Uterus (tissue), 4 donors: ENCODE results near the gene CREB5. TPM values are rescaled to one million over a fixed set of nuclear protein-coding genes. Genes with fewer than 3 reads are reported as not detected.
"Not testable (repeated sequence)": the region's sequence is repeated elsewhere in the genome, so short reads cannot be mapped to it uniquely, and the experiment has no call there.

ENCODE experiments used
- DNase-seq, 2 donors: peaks; one replicate each; pipeline ENCODE4 v3.0.0-alpha.2; 2019 to 2020
- H3K27ac ChIP-seq, 2 donors: fragments of 200-600 bp; sonication (generic); 1 replicate in 1 of 2; 2 replicates in 1 of 2; pipeline ENCODE4 v1.5.1; 2016 to 2018
- H3K27me3 ChIP-seq, 2 donors: fragments of 200-600 bp; sonication (generic); one replicate each; pipeline ENCODE4 v1.5.1; 2018 to 2019; ENCODE audit warnings: control low read depth in 1 of 2
- H3K36me3 ChIP-seq, 2 donors: fragments of 200-600 bp; sonication (generic); one replicate each; pipeline ENCODE4 v1.5.1; 2019; ENCODE audit warnings: control low read depth in 1 of 2
- H3K4me1 ChIP-seq, 2 donors: fragments of 200-600 bp; sonication (generic); one replicate each; pipeline ENCODE4 v1.5.1; 2018 to 2019; ENCODE audit warnings: control low read depth in 1 of 2
- H3K4me3 ChIP-seq, 2 donors: fragments of 200-600 bp; sonication (generic); 1 replicate in 1 of 2; 2 replicates in 1 of 2; pipeline ENCODE4 v1.5.1; 2018 to 2019; ENCODE audit warnings: mild to moderate bottlenecking in 1 of 2
- H3K9me3 ChIP-seq, 2 donors: fragments of 200-600 bp; sonication (generic); one replicate each; pipeline ENCODE4 v1.5.1; 2019; ENCODE audit warnings: control low read depth in 1 of 2
- POLR2A ChIP-seq, 2 donors: fragments of 450-650 bp; IDR thresholded peaks; one replicate each; pipeline ENCODE4 v1.6.1; 2016; ENCODE audit warnings: antibody characterized with exemption in 2 of 2, mild to moderate bottlenecking in 1 of 2, moderate library complexity in 1 of 2
- intact Hi-C: fragments of 100-400 bp; cut with DNase I; formaldehyde crosslinking; loops from one replicate; pipeline ENCODE4 v1.15.1; 2023; ENCODE audit warnings: low total_unique reads
- total RNA-seq, 4 donors: library from RNA; depleted of rRNA in 3 of 4; stranded (reverse); fragments of >200 nt in 3 of 4; gene quantifications; one replicate each; pipeline versions ENCODE4 v1.1.0 to v1.2.4, GENCODE V29; 2014 to 2023
- TF ChIP-seq, protein P1 (sequence below), 4 experiments: fragments of 200-600 bp in 2 of 4; fragments of 450-650 bp in 2 of 4; sonication (generic) in 2 of 4; IDR thresholded peaks; one replicate each; pipeline ENCODE4 v1.5.1; 2016 to 2019; ENCODE audit warnings: antibody characterized with exemption in 4 of 4, mild to moderate bottlenecking in 2 of 4, moderate library complexity in 1 of 4
- donor health status: DM: yes; HTN: yes; CAD: no.

CREB5 gene
- total RNA-seq, 4 donors from 2014 or later = 7.1 to 40.2 (median 23.9) TPM

DNA sequence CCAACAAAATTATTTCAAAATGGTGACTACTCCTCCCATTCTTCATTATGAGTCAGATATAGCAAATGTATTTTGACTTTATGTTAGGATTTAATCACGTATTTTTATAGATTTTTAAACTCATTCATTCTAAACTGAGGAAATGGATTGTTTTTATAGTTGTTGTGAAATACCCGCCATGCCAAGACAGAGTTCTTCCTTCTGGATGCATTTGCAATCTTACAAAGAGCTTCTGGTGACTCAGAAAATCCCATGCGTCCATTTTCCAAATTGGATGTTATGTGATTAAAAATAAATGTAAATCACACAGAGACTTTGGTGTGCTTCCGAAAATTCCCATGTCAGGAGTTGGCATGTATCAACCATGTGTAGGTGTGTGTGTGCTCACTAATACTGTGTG lies 366.5 kb downstream of the CREB5 start:
- intact Hi-C loops = no loop called here
- H3K9me3 ChIP-seq = no peaks in the 10 kb centered on the region
- no peaks in the 10 kb centered on the region for H3K4me1 ChIP-seq
- H3K4me3 ChIP-seq = no peak overlapping the region
- no peaks in the 10 kb centered on the region for H3K36me3 ChIP-seq
- TF ChIP-seq, protein P1, sequence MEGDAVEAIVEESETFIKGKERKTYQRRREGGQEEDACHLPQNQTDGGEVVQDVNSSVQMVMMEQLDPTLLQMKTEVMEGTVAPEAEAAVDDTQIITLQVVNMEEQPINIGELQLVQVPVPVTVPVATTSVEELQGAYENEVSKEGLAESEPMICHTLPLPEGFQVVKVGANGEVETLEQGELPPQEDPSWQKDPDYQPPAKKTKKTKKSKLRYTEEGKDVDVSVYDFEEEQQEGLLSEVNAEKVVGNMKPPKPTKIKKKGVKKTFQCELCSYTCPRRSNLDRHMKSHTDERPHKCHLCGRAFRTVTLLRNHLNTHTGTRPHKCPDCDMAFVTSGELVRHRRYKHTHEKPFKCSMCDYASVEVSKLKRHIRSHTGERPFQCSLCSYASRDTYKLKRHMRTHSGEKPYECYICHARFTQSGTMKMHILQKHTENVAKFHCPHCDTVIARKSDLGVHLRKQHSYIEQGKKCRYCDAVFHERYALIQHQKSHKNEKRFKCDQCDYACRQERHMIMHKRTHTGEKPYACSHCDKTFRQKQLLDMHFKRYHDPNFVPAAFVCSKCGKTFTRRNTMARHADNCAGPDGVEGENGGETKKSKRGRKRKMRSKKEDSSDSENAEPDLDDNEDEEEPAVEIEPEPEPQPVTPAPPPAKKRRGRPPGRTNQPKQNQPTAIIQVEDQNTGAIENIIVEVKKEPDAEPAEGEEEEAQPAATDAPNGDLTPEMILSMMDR (IDR thresholded peaks at IDR 0.05) = no peak
- no peak for TF ChIP-seq POLR2A (IDR thresholded peaks at IDR 0.05)
- H3K27me3 ChIP-seq = no peaks in the 10 kb centered on the region
- no peak overlapping the region for H3K27ac ChIP-seq
- DNase-seq = no peak

DNA sequence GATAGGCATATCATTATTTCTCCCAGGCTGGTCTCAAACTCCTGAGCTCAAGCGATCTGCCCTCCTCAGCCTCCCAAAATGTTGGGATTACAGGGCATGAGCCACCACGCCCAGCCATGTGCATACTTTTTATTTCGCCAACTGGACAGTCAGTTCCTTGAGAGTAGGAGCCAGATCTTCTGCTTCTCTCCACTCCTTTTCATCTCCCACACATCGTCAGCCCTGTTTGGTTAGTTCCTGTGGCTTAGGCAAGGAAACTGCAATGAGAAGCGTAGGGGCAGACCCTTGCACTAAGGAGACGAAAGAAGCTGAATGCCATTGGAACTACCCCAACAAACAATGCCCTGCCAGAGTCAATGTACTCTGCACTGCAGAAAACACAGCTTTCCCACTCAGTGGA lies 367.6 kb downstream of the CREB5 start:
- TF ChIP-seq, protein P1 (IDR thresholded peaks at IDR 0.05) = no peak
- Histone ChIP-seq H3K4me3 (no peak overlapping the region), H3K9me3 (no peaks in the 10 kb centered on the region), H3K4me1 (no peaks in the 10 kb centered on the region), H3K36me3 (no peaks in the 10 kb centered on the region), H3K27me3 (no peaks in the 10 kb centered on the region), H3K27ac (no peak overlapping the region)
- DNase-seq = no peak
- intact Hi-C loops = no loop called here

DNA sequence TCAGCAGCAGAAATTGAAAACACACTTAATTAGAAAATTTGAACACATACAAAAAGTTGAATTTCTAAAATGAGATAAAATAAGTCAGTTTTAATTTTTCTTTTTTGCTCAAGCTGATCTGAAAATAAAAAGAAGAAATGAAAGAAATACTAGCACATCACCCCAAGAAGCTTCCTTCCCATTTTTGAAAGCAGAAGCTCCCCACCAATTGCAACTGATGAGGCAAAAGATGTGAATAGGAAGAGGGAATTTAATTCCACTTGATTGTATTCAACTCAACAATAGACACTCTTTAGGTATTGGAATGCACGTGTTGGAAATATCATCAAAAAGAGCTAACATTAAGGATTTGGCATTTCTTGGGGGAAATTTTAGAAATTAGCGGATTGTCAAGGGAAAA lies 370.0 kb downstream of the CREB5 start:
- Histone ChIP-seq H3K27me3 (no peaks in the 10 kb centered on the region), H3K27ac (no peak overlapping the region), H3K9me3 (no peaks in the 10 kb centered on the region), H3K4me1 (no peaks in the 10 kb centered on the region), H3K4me3 (no peak overlapping the region), H3K36me3 (no peaks in the 10 kb centered on the region)
- intact Hi-C loops = no loop called here
- TF ChIP-seq, protein P1 (IDR thresholded peaks at IDR 0.05) = no peak
- no peak for DNase-seq

DNA sequence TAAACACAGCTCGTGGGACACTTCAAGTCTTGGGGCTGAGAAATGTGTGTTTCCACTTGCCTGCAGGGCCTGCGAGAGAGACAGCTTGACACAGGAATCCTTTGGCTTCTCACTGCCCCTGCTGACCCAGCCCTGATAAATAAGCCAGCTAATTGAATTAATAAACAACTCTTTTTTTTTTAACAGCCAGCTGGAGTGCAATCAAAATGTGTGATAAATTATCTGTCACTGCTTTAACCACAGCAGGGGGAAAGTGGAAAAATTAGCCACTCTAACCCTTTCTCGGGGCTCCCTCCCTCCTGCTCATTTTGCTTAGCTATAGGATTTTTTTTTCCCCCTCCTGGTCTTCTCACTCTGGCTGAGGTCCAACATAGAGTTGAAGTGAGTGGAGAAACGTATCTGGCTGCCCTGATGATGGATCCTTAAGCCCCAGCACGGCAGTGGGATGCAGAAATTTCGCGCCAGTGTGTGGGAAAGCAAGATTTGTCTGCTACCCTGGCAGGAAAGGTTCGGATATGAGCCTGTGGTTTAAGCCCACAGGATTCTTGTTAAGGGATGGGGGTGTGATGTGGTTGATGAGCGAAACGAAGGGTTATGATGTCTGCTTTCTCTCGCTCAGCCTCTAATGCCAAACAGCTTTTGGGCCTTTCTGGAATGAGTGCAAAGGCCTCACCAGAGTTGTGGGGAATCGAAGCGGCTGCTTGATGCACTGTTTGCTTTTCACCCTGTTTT lies 372.0 kb downstream of the CREB5 start:
- Histone ChIP-seq H3K9me3 (no peaks in the 10 kb centered on the region), H3K4me1 (no peaks in the 10 kb centered on the region), H3K27ac (no peak overlapping the region), H3K36me3 (no peaks in the 10 kb centered on the region), H3K4me3 (no peak overlapping the region), H3K27me3 (no peaks in the 10 kb centered on the region)
- intact Hi-C loops = no loop called here
- no peak for TF ChIP-seq POLR2A (IDR thresholded peaks at IDR 0.05)
- TF ChIP-seq, protein P1 (IDR thresholded peaks at IDR 0.05) = no peak
- DNase-seq = no peak

DNA sequence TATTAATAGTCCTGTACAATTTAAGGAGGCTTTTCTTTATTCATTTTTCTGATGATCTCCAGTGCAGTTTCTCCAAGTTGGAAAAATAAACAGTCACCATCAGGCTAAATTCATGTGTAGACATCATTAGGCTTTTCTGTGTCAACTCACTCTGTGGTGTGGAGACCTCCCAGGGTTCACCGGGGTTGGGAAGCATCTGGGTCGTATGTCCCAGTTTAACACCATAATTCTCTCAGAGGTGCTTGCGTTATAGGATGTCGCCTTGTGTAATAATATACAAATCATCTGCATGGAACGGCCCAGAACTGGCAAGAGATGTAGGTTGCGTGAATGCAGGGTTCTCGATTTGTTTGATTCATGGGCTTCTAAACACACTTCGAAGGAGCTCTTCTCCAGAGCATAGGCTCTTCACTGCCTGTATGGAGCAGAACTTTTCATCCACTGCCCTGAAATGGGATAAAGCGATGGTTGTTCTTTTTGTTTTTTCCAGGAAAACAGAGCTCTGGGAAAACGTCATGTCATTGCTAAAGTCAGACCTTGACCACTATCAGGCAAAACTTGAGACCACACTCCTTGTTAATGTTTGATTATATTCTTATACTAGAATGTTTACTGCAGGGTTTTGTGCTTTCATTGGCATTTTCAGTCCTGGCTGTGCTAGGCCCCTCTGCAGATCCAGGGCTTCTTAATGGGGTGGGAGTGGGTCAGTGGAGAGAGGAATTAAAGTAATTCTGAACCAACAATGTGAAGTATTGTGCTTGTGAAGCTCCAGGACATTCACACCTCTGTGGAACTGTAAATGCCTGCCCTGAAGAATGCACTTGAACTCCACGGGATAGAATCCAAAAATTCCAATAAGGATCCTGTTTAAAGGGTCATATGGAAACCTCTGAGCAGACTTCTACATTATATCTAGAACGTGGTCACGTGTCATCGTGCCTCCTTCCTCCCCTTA lies 373.0 kb downstream of the CREB5 start:
- DNase-seq = no peak
- H3K4me1 ChIP-seq = no peaks in the 10 kb centered on the region
- no peak overlapping the region for H3K27ac ChIP-seq
- no peak for TF ChIP-seq POLR2A (IDR thresholded peaks at IDR 0.05)
- TF ChIP-seq, protein P1 (IDR thresholded peaks at IDR 0.05) = no peak
- no peaks in the 10 kb centered on the region for H3K36me3 ChIP-seq
- H3K27me3 ChIP-seq = no peaks in the 10 kb centered on the region
- intact Hi-C loops = no loop called here
- H3K4me3 ChIP-seq = no peak overlapping the region
- H3K9me3 ChIP-seq = no peaks in the 10 kb centered on the region

DNA sequence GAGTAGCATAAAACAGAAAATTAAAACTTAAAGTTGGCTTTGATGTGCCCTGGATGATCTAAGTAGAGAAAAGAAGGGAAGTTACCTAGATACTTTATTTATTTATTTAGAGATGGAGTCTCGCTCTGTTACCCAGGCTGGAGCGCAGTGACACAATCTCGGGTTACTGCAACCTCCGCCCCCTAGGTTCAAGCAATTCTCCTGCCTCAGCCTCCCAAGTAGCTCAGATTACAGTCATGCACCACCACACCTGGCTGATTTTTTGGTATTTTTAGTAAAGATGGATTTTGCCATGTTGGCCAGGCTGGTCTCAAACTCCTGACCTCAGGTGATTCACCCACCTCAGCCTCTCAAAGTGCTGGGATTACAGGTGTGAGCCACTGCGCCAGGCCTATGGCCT lies 373.8 kb downstream of the CREB5 start:
- intact Hi-C loops, H3K36me3 ChIP-seq, DNase-seq, H3K27me3 ChIP-seq, H3K9me3 ChIP-seq, H3K27ac ChIP-seq, H3K4me1 ChIP-seq, H3K4me3 ChIP-seq: not testable (repeated sequence)
